ENCODE results near the gene GOLT1B.

The GOLT1B gene

GRCh38 chr12:21542403-21542802 is 40.8 kb downstream of the GOLT1B start:
- no peak for DNase-seq (ENCODE audit: low read depth)
- H3K4me3 ChIP-seq (ENCODE audit: low read depth, low read length): no peak overlapping the region
- no peak for TF ChIP-seq CTCF (IDR thresholded peaks at IDR 0.05; ENCODE audit: low read depth, low read length, missing control alignments)
- in situ Hi-C loops (cut with HindIII; ENCODE audit: low sequenced_read_pairs): no loop called here

- no peak for TF ChIP-seq CTCF (IDR thresholded peaks at IDR 0.05; ENCODE audit: low read depth, low read length, missing control alignments)
- no peak overlapping the region for H3K4me3 ChIP-seq (ENCODE audit: low read depth, low read length)
- DNase-seq (ENCODE audit: low read depth): no peak
- in situ Hi-C loops (cut with HindIII; ENCODE audit: low sequenced_read_pairs): no loop called here
These were observed 41.6 kb downstream of the GOLT1B start for GRCh38 chr12:21543151-21543550.

GRCh38 chr12:21545557-21545956 is 44.0 kb downstream of the GOLT1B start:
- H3K4me3 ChIP-seq (ENCODE audit: low read depth, low read length): no peak overlapping the region
- no peak for DNase-seq (ENCODE audit: low read depth)
- TF ChIP-seq CTCF (IDR thresholded peaks at IDR 0.05; ENCODE audit: low read depth, low read length, missing control alignments): no peak
- in situ Hi-C loops (cut with HindIII; ENCODE audit: low sequenced_read_pairs): no loop called here

- H3K4me3 ChIP-seq (ENCODE audit: low read depth, low read length): no peak overlapping the region
- in situ Hi-C loops (cut with HindIII; ENCODE audit: low sequenced_read_pairs): no loop called here
- no peak for DNase-seq (ENCODE audit: low read depth)
- TF ChIP-seq CTCF (IDR thresholded peaks at IDR 0.05; ENCODE audit: low read depth, low read length, missing control alignments): no peak
These were observed 45.1 kb downstream of the GOLT1B start for GRCh38 chr12:21546716-21547115.

- TF ChIP-seq CTCF (IDR thresholded peaks at IDR 0.05; ENCODE audit: low read depth, low read length, missing control alignments): no peak
- H3K4me3 ChIP-seq (ENCODE audit: low read depth, low read length): no peak overlapping the region
- no peak for DNase-seq (ENCODE audit: low read depth)
- in situ Hi-C loops (cut with HindIII; ENCODE audit: low sequenced_read_pairs): no loop called here
These were observed 45.8 kb downstream of the GOLT1B start for GRCh38 chr12:21547437-21547836.

GRCh38 chr12:21551841-21552465 is 50.4 kb downstream of the GOLT1B start:
- in situ Hi-C loops (cut with HindIII; ENCODE audit: low sequenced_read_pairs): no loop called here
- no peak overlapping the region for H3K4me3 ChIP-seq (ENCODE audit: low read depth, low read length)
- DNase-seq (ENCODE audit: low read depth): no peak
- TF ChIP-seq CTCF (IDR thresholded peaks at IDR 0.05; ENCODE audit: low read depth, low read length, missing control alignments): no peak

Measured in astrocyte of the cerebellum (primary cell).